GM12878 (cell line): ENCODE data around the gene MAP3K7CL. TPM values are rescaled to one million over a fixed set of nuclear protein-coding genes. Genes with fewer than 3 reads are reported as not detected.

Source experiments
- ATAC-seq: fragments of 200-7000 bp; cut with Tn5 transposase; 3 replicates; pipeline ENCODE4 v1.9.1; 2020; ENCODE audit warnings: mild to moderate bottlenecking, moderate library complexity
- BruUV-seq: library from RNA; stranded (reverse); fragments of 400-500 nt; replicated peaks from 2 replicates; lab custom pipeline; 2021; lab: Mats Ljungman, UMichigan
- CTCF ChIA-PET: fragments of 300-600 bp; sonication (Branson Sonifier 250); formaldehyde crosslinking; extraction: SDS; loops from one replicate; lab custom pipeline; 2021; ENCODE audit warnings: inconsistent platforms; lab: Yijun Ruan, JAX
- POLR2A ChIA-PET: fragments of 350-600 bp; formaldehyde crosslinking; extraction: SDS; loops from one replicate; lab custom pipeline; 2021; ENCODE audit warnings: inconsistent platforms; lab: Charles Lee
- RAD21 ChIA-PET: fragments of 300-600 bp; sonication (Branson Sonifier 250); formaldehyde crosslinking; loops from one replicate; lab custom pipeline; 2023; ENCODE audit warnings: antibody characterized with exemption; ENCODE audit not compliant: unreplicated experiment; lab: Charles Lee
- SMC1A ChIA-PET: fragments of 300-600 bp; sonication (Branson Sonifier 250); formaldehyde crosslinking; loops from one replicate; lab custom pipeline; 2023; ENCODE audit not compliant: unreplicated experiment, uncharacterized antibody; lab: Charles Lee
- DNase-seq: peaks from one replicate; pipeline ENCODE4 v3.0.0-alpha.2; 2011; ENCODE audit warnings: low read depth, low spot score
- FAIRE-seq: peaks from 3 replicates; lab custom pipeline; 2011; peaks lifted over from hg19 to GRCh38; lab: Jason Lieb, UNC
- H2AFZ ChIP-seq: 2 replicates; pipeline ENCODE4 v1.6.0; 2011; ENCODE audit warnings: low read depth, low read length, control low read depth; ENCODE audit not compliant: control insufficient read depth
- H3K27ac ChIP-seq: 2 replicates; pipeline ENCODE4 v1.5.1; 2011; ENCODE audit warnings: control low read depth; ENCODE audit not compliant: control insufficient read depth, insufficient read depth
- H3K27me3 ChIP-seq, 2 experiments: replicated peaks in 1 of 2; 2 replicates each; pipeline versions ENCODE4 v1.6.0 to v1.6.1; 2011; ENCODE audit warnings: low read length in 1 of 2; ENCODE audit not compliant: control insufficient read depth in 2 of 2, insufficient read depth in 2 of 2
- H3K36me3 ChIP-seq, 2 experiments: 2 replicates each; pipeline ENCODE4 v1.5.1; 2011; ENCODE audit warnings: low read length in 1 of 2; ENCODE audit not compliant: control insufficient read depth in 2 of 2, insufficient read depth in 2 of 2
- H3K4me1 ChIP-seq: 2 replicates; pipeline ENCODE4 v1.6.1; 2011; ENCODE audit warnings: mild to moderate bottlenecking, low read length, moderate library complexity, mixed read lengths; ENCODE audit not compliant: control insufficient read depth, insufficient read depth
- H3K4me2 ChIP-seq: 2 replicates; pipeline ENCODE4 v1.6.0; 2011; ENCODE audit warnings: control low read depth; ENCODE audit not compliant: control insufficient read depth, insufficient read depth
- H3K4me3 ChIP-seq: fragments of 200-600 bp; sonication (generic); 2 replicates; pipeline ENCODE4 v1.5.1; 2016
- H3K79me2 ChIP-seq: 2 replicates; pipeline ENCODE4 v1.6.0; 2011; ENCODE audit warnings: low read length; ENCODE audit not compliant: control insufficient read depth, insufficient read depth
- H3K9ac ChIP-seq: 2 replicates; pipeline ENCODE4 v1.8.0; 2011; ENCODE audit warnings: low read length, control low read depth, mixed read lengths; ENCODE audit not compliant: control insufficient read depth, insufficient read depth
- H3K9me3 ChIP-seq: replicated peaks from 3 replicates; pipeline ENCODE4 v1.5.1; 2011; ENCODE audit warnings: mild to moderate bottlenecking, low read length; ENCODE audit not compliant: control insufficient read depth, insufficient read depth
- H4K20me1 ChIP-seq: 2 replicates; pipeline ENCODE4 v1.6.0; 2011; ENCODE audit not compliant: control insufficient read depth, insufficient read depth
- BMI1 ChIP-seq: fragments of 450-650 bp; IDR thresholded peaks from 2 replicates; pipeline ENCODE4 v1.6.1; 2016; ENCODE audit warnings: mild to moderate bottlenecking, moderate library complexity, borderline replicate concordance
- EZH2 ChIP-seq: IDR thresholded peaks from 2 replicates; pipeline ENCODE4 v1.6.1; 2012; ENCODE audit warnings: low read depth, mild to moderate bottlenecking, control low read depth, inconsistent platforms, low read length, borderline replicate concordance; ENCODE audit not compliant: control insufficient read depth
- IKZF1 ChIP-seq: fragments of 450-650 bp; conservative IDR thresholded peaks from 2 replicates; pipeline ENCODE4 v1.6.1; 2017; ENCODE audit warnings: antibody characterized with exemption, mild to moderate bottlenecking
- IKZF2 ChIP-seq, 2 experiments: fragments of 450-650 bp; IDR thresholded peaks; 2 replicates each; pipeline ENCODE4 v1.6.1; 2017; ENCODE audit warnings: mild to moderate bottlenecking in 2 of 2, moderate library complexity in 2 of 2
- JUNB ChIP-seq: IDR thresholded peaks from 2 replicates; pipeline ENCODE4 v1.6.1; 2016; ENCODE audit warnings: antibody characterized with exemption, mild to moderate bottlenecking
- MTA2 ChIP-seq: fragments of 450-650 bp; IDR thresholded peaks from 2 replicates; pipeline ENCODE4 v1.6.1; 2016; ENCODE audit warnings: low read depth, mild to moderate bottlenecking, moderate library complexity
- NR2C1 ChIP-seq: fragments of 450-650 bp; IDR thresholded peaks from 2 replicates; pipeline ENCODE4 v1.6.1; 2017; ENCODE audit warnings: antibody characterized with exemption, mild to moderate bottlenecking, moderate library complexity
- RAD21 ChIP-seq: IDR thresholded peaks from 2 replicates; pipeline ENCODE4 v1.6.1; 2011; ENCODE audit warnings: mild to moderate bottlenecking, low read depth, low read length, moderate library complexity; ENCODE audit not compliant: insufficient read depth
- RUNX3 ChIP-seq: IDR thresholded peaks from 2 replicates; pipeline ENCODE4 v1.6.1; 2012; ENCODE audit warnings: low read length, inconsistent platforms
- SUZ12 ChIP-seq: fragments of 200-600 bp; sonication (generic); IDR thresholded peaks from one replicate; pipeline ENCODE4 v1.6.1; 2018; ENCODE audit warnings: antibody characterized with exemption, mild to moderate bottlenecking; ENCODE audit not compliant: unreplicated experiment
- TCF12 ChIP-seq: IDR thresholded peaks from 2 replicates; pipeline ENCODE4 v1.6.1; 2011; ENCODE audit warnings: low read depth, mild to moderate bottlenecking, low read length
- WRNIP1 ChIP-seq: IDR thresholded peaks from 2 replicates; pipeline ENCODE4 v1.6.1; 2011; ENCODE audit warnings: low read depth, low read length, improper control_type of control experiment, borderline replicate concordance
- YY1 ChIP-seq: IDR thresholded peaks from 2 replicates; pipeline ENCODE4 v1.6.1; 2011; ENCODE audit warnings: low read depth, mild to moderate bottlenecking, low read length
- ZNF207 ChIP-seq: fragments of 450-650 bp; IDR thresholded peaks from 2 replicates; pipeline ENCODE4 v1.6.1; 2014; ENCODE audit warnings: antibody characterized with exemption, mild to moderate bottlenecking, borderline replicate concordance
- ZNF384 ChIP-seq: IDR thresholded peaks from 2 replicates; pipeline ENCODE4 v1.6.1; 2012; ENCODE audit warnings: low read depth, mild to moderate bottlenecking, low read length, improper control_type of control experiment, borderline replicate concordance
- ZNF622 ChIP-seq: fragments of 450-650 bp; IDR thresholded peaks from 2 replicates; pipeline ENCODE4 v1.6.1; 2017; ENCODE audit warnings: mild to moderate bottlenecking, inconsistent platforms
- WGBS: methylation state at CpG from one replicate; pipeline ENCODE4 v1.1.6; 2016; ENCODE audit warnings: low lambda C conversion rate; ENCODE audit not compliant: insufficient replicate concordance, insufficient coverage; ENCODE audit errors: missing lambda C conversion rate; 5-methylcytosine and 5-hydroxymethylcytosine counted together
- in situ Hi-C: fragments of 300-500 bp; cut with MboI; formaldehyde crosslinking; loops from 9 replicates; pipeline ENCODE4 v1.14.3; 2018; ENCODE audit warnings: mixed read lengths
- intact Hi-C: fragments of 100-400 bp; cut with micrococcal nuclease; formaldehyde crosslinking; loops from one replicate; pipeline ENCODE4 v1.14.2; 2022; ENCODE audit not compliant: unreplicated experiment
- polyA plus RNA-seq, 11 experiments: library from polyadenylated mRNA; depleted of rRNA in 4 of 11; unstranded in 6 of 11; stranded (reverse) in 5 of 11; fragments of >200 nt; fragmentation: Nextera tagmentation in 4 of 11; fragmentation: Illumina TruSeq in 1 of 11; extraction: Ambion mirVana in 4 of 11; extraction: Trizol in 1 of 11; gene quantifications; 1 replicate in 1 of 11; 2 replicates in 10 of 11; pipeline versions ENCODE4 v1.2.1 to v1.2.3, GENCODE V29; 2011 to 2016; ENCODE audit warnings: inconsistent platforms in 2 of 11, missing spikeins in 2 of 11, low read depth in 1 of 11
- total RNA-seq, 4 experiments: library from RNA; depleted of rRNA in 3 of 4; stranded (reverse); fragments of >200 nt in 3 of 4; fragmentation: Illumina TruSeq in 1 of 4; extraction: Trizol in 1 of 4; gene quantifications; 2 replicates each; pipeline versions ENCODE4 v1.2.1 to v1.2.3, GENCODE V29; 2013 to 2021
- TF ChIP-seq, protein P1 (sequence below): IDR thresholded peaks from 2 replicates; pipeline ENCODE4 v1.6.1; 2012; ENCODE audit warnings: low read length, inconsistent platforms
- TF ChIP-seq, protein P2 (sequence below): IDR thresholded peaks from 2 replicates; pipeline ENCODE4 v1.6.1; 2011; ENCODE audit warnings: borderline replicate concordance, low read depth, mild to moderate bottlenecking, moderate library complexity, low read length; ENCODE audit not compliant: insufficient read depth, poor library complexity, severe bottlenecking
- TF ChIP-seq, protein P3 (sequence below): fragments of 450-650 bp; conservative IDR thresholded peaks from 2 replicates; pipeline ENCODE4 v1.6.1; 2017; ENCODE audit warnings: mild to moderate bottlenecking, moderate library complexity

MAP3K7CL gene
- total and polyA plus RNA-seq, 10 of the 15 experiments (the other 5 are each of a cell fraction or from before 2014, with no cell fraction given), result 3.2 to 19.7 (median 6.6) TPM

DNA sequence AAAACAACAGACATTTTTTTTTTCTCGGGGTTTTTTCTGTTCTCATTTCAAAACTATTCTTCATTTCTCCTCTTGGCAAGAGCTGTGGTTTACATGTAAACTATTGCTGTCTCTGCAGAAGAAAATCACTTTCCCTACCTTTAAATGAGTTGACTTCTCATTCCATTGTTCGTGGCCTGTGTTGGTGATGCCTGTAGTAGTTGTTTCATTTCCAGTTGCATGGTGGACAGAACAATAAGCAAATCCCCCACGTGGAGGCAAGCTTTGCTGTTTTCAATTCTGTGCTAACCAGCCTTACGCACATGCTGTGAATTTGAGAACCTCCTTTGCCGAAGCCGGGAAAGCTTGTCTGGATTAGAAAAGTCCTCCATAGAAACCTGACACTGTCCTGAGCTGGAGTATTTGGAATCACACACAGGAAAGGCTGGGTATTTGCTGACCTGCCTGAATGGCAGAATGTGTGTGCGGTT, 26.2 kb upstream of the MAP3K7CL start (continued):
- TF ChIP-seq IKZF2 (IDR thresholded peaks at IDR 0.05), result peak; percentile 41 to 58; a peak in 3 of 4 replicates
- TF ChIP-seq MTA2, result peak; percentile 26; the same call in 1 of the 2 replicates
- no peak for TF ChIP-seq YY1
- TF ChIP-seq SUZ12, result no peak
- TF ChIP-seq IKZF1, result 0 out of 2 replicates have a peak, but pooled peaks have one; percentile 19
- TF ChIP-seq, protein P1, sequence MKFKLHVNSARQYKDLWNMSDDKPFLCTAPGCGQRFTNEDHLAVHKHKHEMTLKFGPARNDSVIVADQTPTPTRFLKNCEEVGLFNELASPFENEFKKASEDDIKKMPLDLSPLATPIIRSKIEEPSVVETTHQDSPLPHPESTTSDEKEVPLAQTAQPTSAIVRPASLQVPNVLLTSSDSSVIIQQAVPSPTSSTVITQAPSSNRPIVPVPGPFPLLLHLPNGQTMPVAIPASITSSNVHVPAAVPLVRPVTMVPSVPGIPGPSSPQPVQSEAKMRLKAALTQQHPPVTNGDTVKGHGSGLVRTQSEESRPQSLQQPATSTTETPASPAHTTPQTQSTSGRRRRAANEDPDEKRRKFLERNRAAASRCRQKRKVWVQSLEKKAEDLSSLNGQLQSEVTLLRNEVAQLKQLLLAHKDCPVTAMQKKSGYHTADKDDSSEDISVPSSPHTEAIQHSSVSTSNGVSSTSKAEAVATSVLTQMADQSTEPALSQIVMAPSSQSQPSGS, result peak; percentile 39; the same call in 1 of the 2 replicates
- peak; percentile 65 for TF ChIP-seq JUNB
- TF ChIP-seq ZNF622, result no peak
- peak; percentile 81 for TF ChIP-seq RUNX3
- TF ChIP-seq ZNF384, result peak; percentile 49; the same call in 1 of the 2 replicates

DNA sequence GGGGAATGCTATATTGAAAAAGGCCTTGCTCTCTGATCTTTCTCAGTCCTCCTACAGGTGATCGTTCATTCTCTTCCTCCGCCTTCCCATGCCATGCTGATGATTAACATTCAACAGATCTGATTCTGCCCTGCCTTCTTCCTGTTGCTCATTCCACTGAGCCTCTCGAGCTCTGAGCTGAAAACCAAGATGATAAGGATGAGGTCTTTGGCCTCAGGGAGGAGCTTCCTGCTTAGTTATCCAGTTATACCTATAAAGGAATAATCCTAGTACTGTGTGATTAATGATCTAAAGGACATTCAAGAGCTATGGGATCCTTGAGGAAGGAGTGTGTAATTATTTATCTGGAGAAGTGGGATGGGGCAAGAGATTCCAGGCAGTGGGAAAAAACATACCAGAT, 25.2 kb upstream of the MAP3K7CL start:
- Histone ChIP-seq H2AFZ (no peak overlapping the region), H3K79me2 (no peaks in the 10 kb centered on the region), H3K27me3 (no peaks in the 10 kb centered on the region), H3K9ac (no peak overlapping the region), H3K4me2 (no peak overlapping the region), H3K9me3 (no peaks in the 10 kb centered on the region), H3K27ac (no peak overlapping the region), H3K4me3 (no peak overlapping the region), H3K4me1 (peaks cover 13% of the 10 kb centered on the region), H4K20me1 (no peaks in the 10 kb centered on the region), H3K36me3 (no peaks in the 10 kb centered on the region; a peak in 1 of 4 replicates)
- ChIA-PET POLR2A (interaction anchor here (0.9 to 1.1 kb wide), 3 partner anchors 20 to 78 kb away, joined by 3 read pairs; no protein-coding TSS in a partner anchor), CTCF (interaction anchor here (0.5 to 2.1 kb wide), 12 partner anchors 12 to 271 kb away, joined by 3 to 8 read pairs (median 3); no protein-coding TSS in a partner anchor), SMC1A (interaction anchor here (0.6 to 4.5 kb wide), 12 partner anchors 9 to 347 kb away, joined by 3 to 37 read pairs (median 4); no protein-coding TSS in a partner anchor), RAD21 (interaction anchor here (1.2 to 1.7 kb wide), 3 partner anchors 9 to 158 kb away, joined by 4 read pairs; no protein-coding TSS in a partner anchor)
- no peak for DNase-seq
- BruUV-seq, result no TSS peak
- FAIRE-seq, result no peak
- in situ Hi-C loops, result no loop called here
- ATAC-seq, result no peak
- WGBS, result 98% methylated on average over 3 of the region's 3 CpGs
- intact Hi-C loops, result no loop called here
- TF ChIP-seq EZH2, result no peak
- no peak for TF ChIP-seq ZNF207
- no peak for TF ChIP-seq TCF12
- no peak for TF ChIP-seq BMI1
- no peak for TF ChIP-seq WRNIP1
- TF ChIP-seq, protein P2, sequence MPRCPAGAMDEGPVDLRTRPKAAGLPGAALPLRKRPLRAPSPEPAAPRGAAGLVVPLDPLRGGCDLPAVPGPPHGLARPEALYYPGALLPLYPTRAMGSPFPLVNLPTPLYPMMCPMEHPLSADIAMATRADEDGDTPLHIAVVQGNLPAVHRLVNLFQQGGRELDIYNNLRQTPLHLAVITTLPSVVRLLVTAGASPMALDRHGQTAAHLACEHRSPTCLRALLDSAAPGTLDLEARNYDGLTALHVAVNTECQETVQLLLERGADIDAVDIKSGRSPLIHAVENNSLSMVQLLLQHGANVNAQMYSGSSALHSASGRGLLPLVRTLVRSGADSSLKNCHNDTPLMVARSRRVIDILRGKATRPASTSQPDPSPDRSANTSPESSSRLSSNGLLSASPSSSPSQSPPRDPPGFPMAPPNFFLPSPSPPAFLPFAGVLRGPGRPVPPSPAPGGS, result no peak
- TF ChIP-seq, protein P3, sequence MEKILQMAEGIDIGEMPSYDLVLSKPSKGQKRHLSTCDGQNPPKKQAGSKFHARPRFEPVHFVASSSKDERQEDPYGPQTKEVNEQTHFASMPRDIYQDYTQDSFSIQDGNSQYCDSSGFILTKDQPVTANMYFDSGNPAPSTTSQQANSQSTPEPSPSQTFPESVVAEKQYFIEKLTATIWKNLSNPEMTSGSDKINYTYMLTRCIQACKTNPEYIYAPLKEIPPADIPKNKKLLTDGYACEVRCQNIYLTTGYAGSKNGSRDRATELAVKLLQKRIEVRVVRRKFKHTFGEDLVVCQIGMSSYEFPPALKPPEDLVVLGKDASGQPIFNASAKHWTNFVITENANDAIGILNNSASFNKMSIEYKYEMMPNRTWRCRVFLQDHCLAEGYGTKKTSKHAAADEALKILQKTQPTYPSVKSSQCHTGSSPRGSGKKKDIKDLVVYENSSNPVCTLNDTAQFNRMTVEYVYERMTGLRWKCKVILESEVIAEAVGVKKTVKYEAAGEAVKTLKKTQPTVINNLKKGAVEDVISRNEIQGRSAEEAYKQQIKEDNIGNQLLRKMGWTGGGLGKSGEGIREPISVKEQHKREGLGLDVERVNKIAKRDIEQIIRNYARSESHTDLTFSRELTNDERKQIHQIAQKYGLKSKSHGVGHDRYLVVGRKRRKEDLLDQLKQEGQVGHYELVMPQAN, result no peak
- no peak for TF ChIP-seq RAD21
- TF ChIP-seq NR2C1, result no peak
